DND-41 (cell line): ENCODE data around the gene C14orf93.

Experiments used
- ATAC-seq: fragments of 200-7000 bp; cut with Tn5 transposase; 3 replicates; pipeline ENCODE4 v1.9.1; 2021; ENCODE audit warnings: low read depth; ENCODE audit not compliant: insufficient read depth
- DNase-seq: peaks from one replicate; pipeline ENCODE4 v3.0.0-alpha.2; 2020
- H2AFZ ChIP-seq: 2 replicates; pipeline ENCODE4 v1.6.0; 2012; ENCODE audit warnings: low read depth, low read length
- H3K27ac ChIP-seq: 2 replicates; pipeline ENCODE4 v1.5.1; 2012; ENCODE audit warnings: low read length, inconsistent platforms
- H3K27me3 ChIP-seq: fragments of 200-600 bp; sonication (generic); 2 replicates; pipeline ENCODE4 v1.6.0; 2012; ENCODE audit warnings: low read length, mild to moderate bottlenecking, inconsistent platforms; ENCODE audit not compliant: insufficient read depth, poor library complexity
- H3K36me3 ChIP-seq: 2 replicates; pipeline ENCODE4 v1.5.1; 2012; ENCODE audit warnings: low read length, inconsistent platforms; ENCODE audit not compliant: insufficient read depth
- H3K4me1 ChIP-seq: 2 replicates; pipeline ENCODE4 v1.5.1; 2012; ENCODE audit warnings: mild to moderate bottlenecking, low read length; ENCODE audit not compliant: insufficient read depth
- H3K4me2 ChIP-seq: 2 replicates; pipeline ENCODE4 v1.6.0; 2012; ENCODE audit warnings: mild to moderate bottlenecking, moderate library complexity, low read length, inconsistent platforms; ENCODE audit not compliant: insufficient read depth
- H3K4me3 ChIP-seq, 2 experiments: fragments of 200-600 bp in 1 of 2; shearing (Covaris generic) in 1 of 2; 2 replicates each; pipeline ENCODE4 v1.5.1; 2012 to 2016; ENCODE audit warnings: inconsistent platforms in 2 of 2, low read length in 2 of 2, mild to moderate bottlenecking in 2 of 2, low read depth in 1 of 2, moderate library complexity in 1 of 2
- H3K79me2 ChIP-seq: 2 replicates; pipeline ENCODE4 v1.6.0; 2012; ENCODE audit warnings: low read length, inconsistent platforms; ENCODE audit not compliant: insufficient read depth
- H3K9ac ChIP-seq: 2 replicates; pipeline ENCODE4 v1.6.0; 2012; ENCODE audit warnings: low read depth, mild to moderate bottlenecking, inconsistent platforms, low read length, moderate library complexity
- H3K9me3 ChIP-seq: 2 replicates; pipeline ENCODE4 v1.5.1; 2012; ENCODE audit warnings: low read length, moderate library complexity, mild to moderate bottlenecking, inconsistent platforms; ENCODE audit not compliant: insufficient read depth, severe bottlenecking
- H4K20me1 ChIP-seq: 2 replicates; pipeline ENCODE4 v1.6.0; 2012; ENCODE audit warnings: low read length; ENCODE audit not compliant: insufficient read depth
- EZH2 ChIP-seq: IDR thresholded peaks from 3 replicates; pipeline ENCODE4 v1.6.1; 2012; ENCODE audit warnings: borderline replicate concordance, low read depth, mild to moderate bottlenecking, moderate library complexity, low read length, inconsistent platforms; ENCODE audit not compliant: severe bottlenecking
- TF ChIP-seq, protein P1 (sequence below): IDR thresholded peaks from 2 replicates; pipeline ENCODE4 v1.5.1; 2012; ENCODE audit warnings: borderline replicate concordance, low read length, moderate library complexity, mild to moderate bottlenecking; ENCODE audit not compliant: poor library complexity, severe bottlenecking; ENCODE audit errors: extremely low read depth

Gene C14orf93

DNA sequence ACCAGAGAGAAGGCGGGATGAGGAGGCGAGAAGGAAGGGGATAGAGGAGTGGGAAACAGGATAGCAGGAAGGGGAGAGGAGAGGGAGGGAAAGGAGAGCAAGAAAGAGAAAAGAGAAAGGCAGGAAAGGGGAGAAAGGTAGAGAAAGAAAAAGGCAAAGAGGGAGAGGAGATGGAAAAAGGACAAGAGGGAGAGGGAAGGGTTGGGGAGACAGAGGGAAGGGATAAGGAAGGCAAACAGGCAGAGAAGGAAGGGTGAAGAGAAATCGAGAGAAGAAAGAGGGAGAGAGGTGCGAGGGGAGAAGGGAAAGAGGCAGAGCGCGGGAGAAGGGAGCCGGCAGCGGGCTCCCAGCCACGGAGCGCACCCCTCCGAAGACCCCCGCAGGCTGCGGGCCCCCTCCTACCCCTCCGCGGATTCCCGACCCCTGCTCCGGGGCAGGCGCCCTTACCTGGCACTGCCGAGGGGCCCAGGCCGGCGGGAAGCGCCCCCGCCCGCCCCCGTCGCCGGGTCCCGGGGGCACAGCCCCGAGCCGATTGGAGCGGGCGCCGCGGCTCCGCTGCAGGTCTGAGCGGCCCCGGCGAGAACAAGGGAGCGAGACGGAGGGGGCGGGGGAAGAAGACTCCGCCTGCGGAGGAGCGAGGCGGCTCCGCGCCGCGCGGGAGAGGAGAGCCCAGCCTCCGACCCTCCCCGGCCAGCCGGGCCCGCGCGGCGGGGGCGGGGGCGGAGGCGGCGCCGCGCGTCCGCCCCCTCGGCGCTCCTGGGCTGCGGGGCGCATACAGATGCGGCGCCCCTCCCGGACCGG lies 47.2 kb upstream of the C14orf93 start, which contains the start of gene CDH24:
TSS of gene CDH24 (minus strand) at position 565 of the 801 bp plus-strand sequence. CDS start 1,787 bp downstream, outside the sequence.
- peaks cover 6% of the 10 kb centered on the region for H3K27me3 ChIP-seq
- no peaks in the 10 kb centered on the region for H3K79me2 ChIP-seq
- peaks cover 31% of the 10 kb centered on the region for H3K36me3 ChIP-seq
- peak; percentile 81 for DNase-seq
- ATAC-seq, result peak; percentile 83
- peak within 1 kb of the TSS; percentile 91 for H3K4me2 ChIP-seq
- TF ChIP-seq, protein P1, sequence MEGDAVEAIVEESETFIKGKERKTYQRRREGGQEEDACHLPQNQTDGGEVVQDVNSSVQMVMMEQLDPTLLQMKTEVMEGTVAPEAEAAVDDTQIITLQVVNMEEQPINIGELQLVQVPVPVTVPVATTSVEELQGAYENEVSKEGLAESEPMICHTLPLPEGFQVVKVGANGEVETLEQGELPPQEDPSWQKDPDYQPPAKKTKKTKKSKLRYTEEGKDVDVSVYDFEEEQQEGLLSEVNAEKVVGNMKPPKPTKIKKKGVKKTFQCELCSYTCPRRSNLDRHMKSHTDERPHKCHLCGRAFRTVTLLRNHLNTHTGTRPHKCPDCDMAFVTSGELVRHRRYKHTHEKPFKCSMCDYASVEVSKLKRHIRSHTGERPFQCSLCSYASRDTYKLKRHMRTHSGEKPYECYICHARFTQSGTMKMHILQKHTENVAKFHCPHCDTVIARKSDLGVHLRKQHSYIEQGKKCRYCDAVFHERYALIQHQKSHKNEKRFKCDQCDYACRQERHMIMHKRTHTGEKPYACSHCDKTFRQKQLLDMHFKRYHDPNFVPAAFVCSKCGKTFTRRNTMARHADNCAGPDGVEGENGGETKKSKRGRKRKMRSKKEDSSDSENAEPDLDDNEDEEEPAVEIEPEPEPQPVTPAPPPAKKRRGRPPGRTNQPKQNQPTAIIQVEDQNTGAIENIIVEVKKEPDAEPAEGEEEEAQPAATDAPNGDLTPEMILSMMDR, result no peak
- TF ChIP-seq EZH2, result no peak
- H3K9ac ChIP-seq, result peak within 1 kb of the TSS; percentile 62
- peaks cover 19% of the 10 kb centered on the region for H3K4me1 ChIP-seq
- peak within 1 kb of the TSS; percentile 61 for H2AFZ ChIP-seq
- peaks cover 15% of the 10 kb centered on the region for H4K20me1 ChIP-seq
- peak within 1 kb of the TSS; percentile 26 to 61 for H3K4me3 ChIP-seq
- H3K27ac ChIP-seq, result no peak within 1 kb of the TSS; the same call in 1 of the 2 replicates
- no peaks in the 10 kb centered on the region for H3K9me3 ChIP-seq

DNA sequence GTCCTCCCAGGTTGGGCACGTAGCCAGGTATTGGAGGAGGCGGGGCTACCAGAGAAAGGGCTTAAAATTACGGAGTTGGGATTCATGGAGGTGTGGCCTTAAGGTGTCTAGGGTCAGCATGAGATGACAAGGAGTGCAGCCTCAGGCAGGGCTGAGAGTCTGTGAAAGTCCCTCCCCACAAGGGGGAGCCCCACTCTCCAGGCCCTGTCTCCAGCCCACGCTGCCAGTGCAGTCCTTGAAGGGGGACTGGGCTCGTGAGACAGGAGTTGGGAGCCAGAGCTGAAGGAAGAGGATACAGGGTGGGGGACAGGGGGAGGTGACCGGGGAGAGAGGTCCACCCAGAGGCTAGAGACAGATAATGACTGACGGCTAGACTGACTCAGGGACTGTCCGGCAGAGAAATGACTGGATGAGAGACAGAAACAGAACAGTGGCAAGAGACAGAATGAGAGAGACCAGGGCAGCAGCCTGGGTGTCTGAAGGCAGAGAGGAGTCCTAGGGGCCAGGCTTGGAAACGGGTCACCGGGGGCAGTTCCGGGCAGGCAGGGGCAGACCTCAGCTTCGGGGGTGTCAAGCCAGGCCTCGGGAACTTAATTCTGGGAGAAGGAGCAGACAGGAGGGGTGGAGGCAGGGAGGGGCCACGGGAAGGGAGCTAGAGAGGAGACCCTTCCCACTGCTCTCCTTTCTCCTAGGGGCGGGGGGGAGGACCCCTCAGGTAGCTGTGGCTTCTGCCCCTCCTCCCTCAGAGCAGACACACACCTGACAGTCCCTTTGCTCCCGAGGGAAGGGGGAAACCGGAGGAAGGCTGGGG lies 46.4 kb upstream of the C14orf93 start:
- Histone ChIP-seq H3K9me3 (no peaks in the 10 kb centered on the region), H3K27me3 (peaks cover 6% of the 10 kb centered on the region), H3K4me1 (peaks cover 19% of the 10 kb centered on the region), H3K4me3 (peak overlapping the region in 1 of 2 experiments; percentile 61; a peak in 1 of 4 replicates), H3K27ac (no peak overlapping the region), H3K9ac (peak overlapping the region; percentile 62; the same call in 1 of the 2 replicates), H3K4me2 (peak overlapping the region; percentile 91), H2AFZ (peak overlapping the region; percentile 52; the same call in 1 of the 2 replicates), H3K79me2 (no peaks in the 10 kb centered on the region), H3K36me3 (peaks cover 25% of the 10 kb centered on the region), H4K20me1 (peaks cover 15% of the 10 kb centered on the region)
- TF ChIP-seq, protein P1, result peak; percentile 80
- no peak for TF ChIP-seq EZH2
- ATAC-seq (peak; percentile 59), DNase-seq (peak; percentile 66)

DNA sequence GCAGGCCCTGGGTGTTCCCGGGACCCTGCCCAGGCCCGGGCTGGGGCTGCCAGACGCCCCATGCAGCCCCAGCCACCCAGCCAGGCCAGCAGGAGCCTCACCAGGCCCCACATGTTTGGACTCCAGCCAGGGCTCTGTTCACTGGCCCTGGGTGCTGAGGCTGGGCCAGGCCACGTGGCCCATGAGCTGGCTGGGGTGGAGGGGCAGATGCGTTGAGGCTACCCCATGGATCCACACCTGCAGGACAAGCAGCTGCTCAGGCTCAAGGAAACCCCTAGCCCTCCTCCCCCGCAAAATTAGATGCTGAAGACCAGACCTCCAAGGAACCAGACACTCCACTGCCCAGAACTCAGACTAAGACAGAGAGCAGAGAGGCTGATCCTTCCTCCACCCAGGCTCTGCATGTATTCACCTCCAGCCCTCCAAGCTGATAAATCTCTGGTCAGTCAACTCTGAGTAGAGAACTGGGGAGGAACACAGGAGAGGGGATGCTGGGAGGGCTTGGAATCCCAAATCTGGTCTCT lies 45.7 kb upstream of the C14orf93 start:
- Histone ChIP-seq H3K79me2 (no peaks in the 10 kb centered on the region), H2AFZ (no peak overlapping the region)
- ATAC-seq, result no peak

More for the DNA sequence above, 45.7 kb upstream of the C14orf93 start:
- H3K4me3 ChIP-seq, result no peak overlapping the region
- no peak overlapping the region for H3K4me2 ChIP-seq
- TF ChIP-seq, protein P1, result no peak
- no peak for TF ChIP-seq EZH2
- H3K9me3 ChIP-seq, result no peaks in the 10 kb centered on the region
- peaks cover 19% of the 10 kb centered on the region for H3K4me1 ChIP-seq
- peaks cover 10% of the 10 kb centered on the region for H4K20me1 ChIP-seq
- no peak for DNase-seq
- no peak overlapping the region for H3K27ac ChIP-seq
- no peak overlapping the region for H3K9ac ChIP-seq
- H3K36me3 ChIP-seq, result peaks cover 18% of the 10 kb centered on the region
- peaks cover 6% of the 10 kb centered on the region for H3K27me3 ChIP-seq
